ENCODE measurements around the gene COL8A1. TPM values are rescaled to one million over a fixed set of nuclear protein-coding genes. Genes with fewer than 3 reads are reported as not detected.

Gene COL8A1
- total RNA-seq, 1 experiment from 2014 or later: 0.07 TPM

GRCh38 chr3:99803297-99803696 is 164.9 kb downstream of the COL8A1 start:
- Histone ChIP-seq H3K4me3 (replicated peaks in 1 of 2; ENCODE audit: low read depth in 1 of 2, low read length in 2 of 2) (no peak overlapping the region), H3K9me2 (ENCODE audit: insufficient read depth) (no peaks in the 10 kb centered on the region; the same call in 1 of the 2 replicates), H4K20me1 (ENCODE audit: insufficient read depth) (no peaks in the 10 kb centered on the region), H3K9me3 (ENCODE audit: control insufficient read depth in 1 of 2, insufficient read depth in 1 of 2, low read depth in 1 of 2, low read length in 2 of 2) (peaks cover 0 to 9% of the 10 kb centered on the region in 2 experiments; a peak in 1 of 4 replicates), H3K4me2 (ENCODE audit: low read length) (no peak overlapping the region), H3K79me2 (ENCODE audit: insufficient read depth, low read length) (no peaks in the 10 kb centered on the region), H3K9ac (ENCODE audit: low read length) (no peak overlapping the region), H3K27ac (ENCODE audit: low read depth, low read length) (no peak overlapping the region), H3K36me3 (ENCODE audit: control insufficient read depth in 1 of 2, insufficient read depth in 2 of 2, low read length in 2 of 2) (no peaks in the 10 kb centered on the region), H3K4me1 (ENCODE audit: control insufficient read depth in 1 of 2, insufficient read depth in 2 of 2, low read length in 2 of 2) (no peaks in the 10 kb centered on the region), H2AFZ (ENCODE audit: low read depth, low read length, poor library complexity, severe bottlenecking) (no peak overlapping the region), H3K27me3 (ENCODE audit: insufficient read depth, low read length) (no peaks in the 10 kb centered on the region)
- BruUV-seq (replicated peaks): no TSS peak
- ChIA-PET RAD21 (ENCODE audit: low non-redundant PET in 1 of 2, low total read pairs in 2 of 2, uncharacterized antibody in 2 of 2, unreplicated experiment in 2 of 2) (no interaction called here), CTCF (no interaction called here), POLR2A (no interaction called here)
- intact Hi-C loops (cut with micrococcal nuclease): no loop called here
- TF ChIP-seq SP1 (IDR thresholded peaks at IDR 0.05; ENCODE audit: low read depth): no peak
- no peak for TF ChIP-seq CTCF (IDR thresholded peaks at IDR 0.05 in 2 of 3, conservative IDR thresholded peaks at IDR 0.05 in 1 of 3; ENCODE audit: borderline replicate concordance in 1 of 3, insufficient read depth in 1 of 3, low read depth in 2 of 3, low read length in 2 of 3)
- no peak for TF ChIP-seq EZH2 (IDR thresholded peaks at IDR 0.05)
- no peak for TF ChIP-seq ZNF274 (IDR thresholded peaks at IDR 0.05; ENCODE audit: low read depth, low read length)
- TF ChIP-seq EGR1 (IDR thresholded peaks at IDR 0.05; ENCODE audit: low read depth): no peak
- no peak for TF ChIP-seq ATF3 (IDR thresholded peaks at IDR 0.05)
- no peak for TF ChIP-seq CBX3 (IDR thresholded peaks at IDR 0.05; ENCODE audit: low read depth)
- no peak for TF ChIP-seq ELF1 (IDR thresholded peaks at IDR 0.05; ENCODE audit: borderline replicate concordance, low read depth)
- TF ChIP-seq ZFX (IDR thresholded peaks at IDR 0.05): no peak
- TF ChIP-seq POLR2A (IDR thresholded peaks at IDR 0.05; ENCODE audit: borderline replicate concordance, extremely low read depth, insufficient read depth, insufficient read length): no peak
- DNase-seq (ENCODE audit: low read depth, low spot score) (no peak), ATAC-seq (no peak)

Measured in HCT116 (cell line).